ENCODE measurements around the gene CUEDC1. TPM values are rescaled to one million over a fixed set of nuclear protein-coding genes. Genes with fewer than 3 reads are reported as not detected.

The CUEDC1 gene
- total RNA-seq, 1 experiment from 2014 or later, result 61.4 TPM

DNA sequence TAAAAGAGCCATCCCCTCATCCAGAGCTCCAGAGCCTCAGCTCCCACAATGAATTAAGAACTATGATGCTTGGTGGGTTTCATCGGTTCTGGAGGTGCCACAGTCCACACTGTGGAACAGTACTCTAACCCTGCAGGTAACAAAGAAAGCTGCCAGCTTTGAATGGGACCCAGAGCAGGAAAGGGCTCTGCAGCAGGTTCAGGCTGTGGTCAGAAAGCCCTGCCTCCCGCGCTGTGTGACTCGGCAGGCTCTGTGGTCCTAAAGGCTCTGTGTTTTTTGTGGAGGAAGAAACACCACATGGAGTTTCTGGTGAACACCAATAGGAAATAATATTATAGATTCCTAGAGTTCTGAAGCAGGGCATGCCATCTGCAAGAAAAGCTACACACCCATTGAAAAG, 137.9 kb downstream of the CUEDC1 start:
- POLR2A ChIA-PET (ENCODE audit: unreplicated experiment), result no interaction called here
- no TSS peak for BruUV-seq (replicated peaks)
- no peaks in the 10 kb centered on the region for H3K79me2 ChIP-seq (ENCODE audit: low read depth)
- intact Hi-C loops (cut with micrococcal nuclease; ENCODE audit: unreplicated experiment), result no loop called here
- no peaks in the 10 kb centered on the region for H3K9me3 ChIP-seq (ENCODE audit: insufficient read depth, low read depth)
- no peaks in the 10 kb centered on the region for H3K4me1 ChIP-seq (replicated peaks; ENCODE audit: insufficient read depth)
- no peak overlapping the region for H3K4me3 ChIP-seq
- no peak overlapping the region for H2AFZ ChIP-seq
- DNase-seq, result no peak
- no peaks in the 10 kb centered on the region for H3F3A ChIP-seq (ENCODE audit: insufficient read depth, low read depth)
- H3K9me2 ChIP-seq (ENCODE audit: insufficient read depth), result no peaks in the 10 kb centered on the region
- CTCF ChIA-PET, result no interaction called here
- H4K20me1 ChIP-seq (ENCODE audit: insufficient read depth), result no peaks in the 10 kb centered on the region
- no peak overlapping the region for H3K4me2 ChIP-seq
- H3K27ac ChIP-seq, result no peak overlapping the region
- no peaks in the 10 kb centered on the region for H3K36me3 ChIP-seq (ENCODE audit: low read depth)
- H3K27me3 ChIP-seq (ENCODE audit: insufficient read depth, low read depth), result peaks cover 62% of the 10 kb centered on the region
- TF ChIP-seq, protein P1, sequence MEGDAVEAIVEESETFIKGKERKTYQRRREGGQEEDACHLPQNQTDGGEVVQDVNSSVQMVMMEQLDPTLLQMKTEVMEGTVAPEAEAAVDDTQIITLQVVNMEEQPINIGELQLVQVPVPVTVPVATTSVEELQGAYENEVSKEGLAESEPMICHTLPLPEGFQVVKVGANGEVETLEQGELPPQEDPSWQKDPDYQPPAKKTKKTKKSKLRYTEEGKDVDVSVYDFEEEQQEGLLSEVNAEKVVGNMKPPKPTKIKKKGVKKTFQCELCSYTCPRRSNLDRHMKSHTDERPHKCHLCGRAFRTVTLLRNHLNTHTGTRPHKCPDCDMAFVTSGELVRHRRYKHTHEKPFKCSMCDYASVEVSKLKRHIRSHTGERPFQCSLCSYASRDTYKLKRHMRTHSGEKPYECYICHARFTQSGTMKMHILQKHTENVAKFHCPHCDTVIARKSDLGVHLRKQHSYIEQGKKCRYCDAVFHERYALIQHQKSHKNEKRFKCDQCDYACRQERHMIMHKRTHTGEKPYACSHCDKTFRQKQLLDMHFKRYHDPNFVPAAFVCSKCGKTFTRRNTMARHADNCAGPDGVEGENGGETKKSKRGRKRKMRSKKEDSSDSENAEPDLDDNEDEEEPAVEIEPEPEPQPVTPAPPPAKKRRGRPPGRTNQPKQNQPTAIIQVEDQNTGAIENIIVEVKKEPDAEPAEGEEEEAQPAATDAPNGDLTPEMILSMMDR (conservative IDR thresholded peaks at IDR 0.05), result no peak
- TF ChIP-seq EZH2 (IDR thresholded peaks at IDR 0.05; ENCODE audit: low read depth), result no peak

DNA sequence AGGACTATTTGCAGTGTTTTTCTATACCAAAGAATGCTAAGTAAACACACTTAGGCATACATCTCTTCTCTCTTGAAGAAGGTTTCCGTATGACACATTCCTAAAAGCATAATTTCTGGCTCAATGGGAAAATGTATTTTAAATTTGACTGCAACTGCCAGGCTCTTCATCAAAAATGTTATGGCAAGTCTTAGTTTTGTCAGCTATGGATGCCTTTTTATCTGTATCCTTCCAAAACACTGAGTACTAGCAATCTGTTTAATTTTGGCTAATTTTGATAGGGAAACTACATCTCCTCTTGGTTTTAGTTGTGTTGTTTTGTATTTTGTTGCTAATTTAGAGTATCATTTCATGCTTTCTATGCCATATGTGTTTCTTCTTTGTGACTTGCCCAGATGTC, 140.8 kb downstream of the CUEDC1 start:
- Histone ChIP-seq H4K20me1 (ENCODE audit: insufficient read depth) (no peaks in the 10 kb centered on the region), H3K4me2 (no peak overlapping the region), H3K9me2 (ENCODE audit: insufficient read depth) (no peaks in the 10 kb centered on the region), H3F3A (ENCODE audit: insufficient read depth, low read depth) (no peaks in the 10 kb centered on the region), H2AFZ (no peak overlapping the region), H3K4me1 (replicated peaks; ENCODE audit: insufficient read depth) (no peaks in the 10 kb centered on the region), H3K4me3 (no peak overlapping the region), H3K79me2 (ENCODE audit: low read depth) (no peaks in the 10 kb centered on the region), H3K36me3 (ENCODE audit: low read depth) (no peaks in the 10 kb centered on the region), H3K27ac (no peak overlapping the region), H3K9me3 (ENCODE audit: insufficient read depth, low read depth) (no peaks in the 10 kb centered on the region), H3K27me3 (ENCODE audit: insufficient read depth, low read depth) (peaks cover 83% of the 10 kb centered on the region)
- no TSS peak for BruUV-seq (replicated peaks)
- POLR2A ChIA-PET (ENCODE audit: unreplicated experiment), result no interaction called here
- intact Hi-C loops (cut with micrococcal nuclease; ENCODE audit: unreplicated experiment), result no loop called here
- CTCF ChIA-PET, result no interaction called here
- TF ChIP-seq, protein P1 (conservative IDR thresholded peaks at IDR 0.05), result no peak
- TF ChIP-seq EZH2 (IDR thresholded peaks at IDR 0.05; ENCODE audit: low read depth), result no peak
- DNase-seq, result no peak

DNA sequence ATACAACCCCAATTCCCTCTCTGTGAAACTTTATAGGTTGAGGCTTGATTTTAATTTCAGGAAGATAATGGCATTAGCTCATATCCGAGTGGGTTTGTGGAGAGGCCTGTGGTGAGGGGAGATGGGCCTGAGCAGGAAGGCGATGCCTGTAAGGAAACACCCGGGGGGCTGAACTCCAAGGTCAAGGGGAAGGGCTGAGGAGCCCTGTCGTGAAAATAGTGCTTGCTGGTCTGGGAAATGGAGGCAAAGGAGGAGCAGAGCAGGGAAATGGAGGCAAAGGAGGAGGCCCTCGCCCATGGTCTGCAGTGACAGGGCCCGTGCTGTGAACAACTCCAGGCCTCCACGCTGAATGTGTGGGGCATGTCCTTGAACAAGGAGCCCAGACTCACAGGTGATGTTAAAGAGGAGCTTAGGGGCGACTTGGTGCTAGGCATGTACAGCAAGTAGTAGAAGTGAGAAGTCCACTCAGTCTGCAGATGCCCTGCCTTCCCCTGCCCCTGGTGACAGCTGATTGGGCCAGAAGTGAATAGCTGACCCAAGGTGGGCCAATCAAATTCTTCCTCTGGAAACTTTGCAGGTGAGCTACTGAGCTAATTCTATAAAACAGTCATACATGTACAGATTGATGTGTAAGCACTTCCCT, 143.5 kb downstream of the CUEDC1 start:
- ChIA-PET POLR2A (ENCODE audit: unreplicated experiment) (no interaction called here), CTCF (no interaction called here)
- TF ChIP-seq EZH2 (IDR thresholded peaks at IDR 0.05; ENCODE audit: low read depth), result no peak
- TF ChIP-seq, protein P1 (conservative IDR thresholded peaks at IDR 0.05), result no peak
- Histone ChIP-seq H3F3A (ENCODE audit: insufficient read depth, low read depth) (no peaks in the 10 kb centered on the region), H3K27me3 (ENCODE audit: insufficient read depth, low read depth) (peaks cover 88% of the 10 kb centered on the region), H2AFZ (no peak overlapping the region), H3K79me2 (ENCODE audit: low read depth) (no peaks in the 10 kb centered on the region), H4K20me1 (ENCODE audit: insufficient read depth) (no peaks in the 10 kb centered on the region), H3K27ac (no peak overlapping the region), H3K4me1 (replicated peaks; ENCODE audit: insufficient read depth) (no peaks in the 10 kb centered on the region), H3K4me2 (no peak overlapping the region), H3K4me3 (no peak overlapping the region), H3K36me3 (ENCODE audit: low read depth) (no peaks in the 10 kb centered on the region), H3K9me3 (ENCODE audit: insufficient read depth, low read depth) (no peaks in the 10 kb centered on the region), H3K9me2 (ENCODE audit: insufficient read depth) (no peaks in the 10 kb centered on the region)
- no peak for DNase-seq
- no TSS peak for BruUV-seq (replicated peaks)
- intact Hi-C loops (cut with micrococcal nuclease; ENCODE audit: unreplicated experiment), result no loop called here

Other genes with a start within 250 kb of the CUEDC1 start
- not detected in 2 replicates for gene CCDC182, start 210.1 kb downstream of the CUEDC1 start, total RNA-seq (2021)
- gene MRPS23, start 105.4 kb downstream of the CUEDC1 start, total RNA-seq (2021), result 49.7 and 50.3 TPM in 2 replicates
- gene VEZF1, start 32.8 kb upstream of the CUEDC1 start, total RNA-seq (2021), result 29.9 and 50.9 TPM in 2 replicates
- gene SRSF1, start 51.8 kb upstream of the CUEDC1 start, total RNA-seq (2021), result 210 and 278 TPM in 2 replicates
- 29.3 and 36.2 TPM in 2 replicates for gene DYNLL2, start 128.0 kb upstream of the CUEDC1 start, total RNA-seq (2021)
- not detected in 2 replicates for gene OR4D1, start 193.0 kb upstream of the CUEDC1 start, total RNA-seq (2021)
- not detected in 2 replicates for gene OR4D2, start 211.6 kb upstream of the CUEDC1 start, total RNA-seq (2021)
- not detected in 2 replicates for gene EPX, start 237.3 kb upstream of the CUEDC1 start, total RNA-seq (2021)

Data from PC-9 (cell line).